Measurements from ENCODE around the gene FLAD1. TPM values are rescaled to one million over a fixed set of nuclear protein-coding genes. Genes with fewer than 3 reads are reported as not detected.

FLAD1 gene
- total RNA-seq: 10 to 100 TPM; 28.2 to 46.1 TPM

DNA sequence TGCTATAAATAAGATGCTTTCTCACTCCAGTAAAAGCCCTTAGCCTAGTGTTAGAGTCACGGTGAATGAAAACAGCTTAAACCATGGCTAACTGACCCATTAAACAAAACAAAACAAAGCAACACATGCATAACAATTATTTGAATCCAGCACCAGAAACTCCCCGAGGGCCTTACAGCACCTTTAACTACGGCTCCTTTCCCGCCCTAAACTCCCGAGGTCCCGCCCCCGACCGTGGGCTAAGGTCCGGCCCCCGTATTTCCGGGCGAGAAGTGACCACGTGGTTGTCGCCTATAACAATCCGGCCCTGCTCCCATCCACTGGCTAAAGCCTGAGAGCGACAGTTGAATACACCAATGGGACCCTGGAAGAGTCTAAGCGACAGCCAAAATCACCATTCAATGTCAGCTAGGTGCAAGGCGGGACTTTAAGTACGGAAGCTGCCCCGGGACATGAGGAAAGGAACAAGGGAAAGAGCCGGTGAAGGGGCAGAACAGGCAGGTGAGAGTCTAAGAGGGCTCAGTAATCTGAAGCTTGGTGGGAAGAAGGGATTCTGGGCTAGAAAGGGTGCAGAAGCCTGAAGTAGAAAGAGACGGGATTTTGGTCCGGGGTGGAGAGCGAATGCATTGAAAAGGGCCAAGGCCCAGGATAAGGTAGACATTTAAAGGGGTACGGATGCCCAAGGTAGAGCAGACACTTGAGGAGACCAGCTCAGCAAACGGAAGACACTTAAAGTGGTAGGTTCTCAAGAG is at the start of gene FLAD1:
Gene FLAD1 (plus strand): TSS at position 448 of the 752 bp plus-strand sequence. CDS start 351 bp downstream, outside the sequence.
- Histone ChIP-seq H3K4me1 (peaks cover 5% of the 10 kb centered on the region), H3K9me3 (no peaks in the 10 kb centered on the region), H3K27ac (peak within 1 kb of the TSS; percentile 53), H3K36me3 (no peaks in the 10 kb centered on the region), H3K4me3 (peak within 1 kb of the TSS; percentile 78), H3K27me3 (no peaks in the 10 kb centered on the region), H3K9ac (ENCODE audit: low read depth in 2 of 2, low read length in 2 of 2) (peak within 1 kb of the TSS; percentile 74 to 97)
- no peak for TF ChIP-seq CTCF (IDR thresholded peaks at IDR 0.05)
- peak; percentile 99 for DNase-seq
- intact Hi-C loops (cut with DNase I): no loop called here

DNA sequence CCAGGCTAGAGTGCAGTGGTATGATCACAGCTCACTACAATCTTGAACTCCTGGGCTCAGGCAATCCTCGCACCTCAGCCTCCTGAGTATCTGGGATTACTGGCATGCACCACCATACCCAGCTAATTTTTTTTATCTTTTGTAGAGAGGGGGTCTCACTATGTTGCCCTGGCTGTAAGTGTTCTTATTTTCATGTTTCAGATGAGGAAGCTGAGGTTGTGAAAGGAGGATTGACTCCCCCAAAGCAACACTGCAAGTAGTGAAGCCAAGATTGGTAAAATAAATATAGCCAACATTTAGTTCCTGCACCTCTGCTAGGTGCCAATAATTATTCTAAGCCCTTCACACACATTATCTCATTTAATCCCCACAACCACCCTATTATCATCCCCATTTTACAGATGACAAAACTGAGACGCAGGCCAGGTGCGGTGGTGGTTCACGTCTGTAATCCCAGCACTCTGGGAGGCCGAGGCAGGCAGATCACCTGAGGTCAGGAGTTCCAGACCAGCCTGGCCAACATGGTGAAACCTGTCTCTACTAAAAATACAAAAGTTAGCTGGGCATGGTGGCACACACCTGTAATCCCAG is 48.7 kb upstream of the FLAD1 start:
- intact Hi-C loops (cut with DNase I): no loop called here
- Histone ChIP-seq H3K4me3 (no peak overlapping the region), H3K27me3 (no peaks in the 10 kb centered on the region), H3K9ac (ENCODE audit: low read depth in 2 of 2, low read length in 2 of 2) (no peak overlapping the region), H3K4me1 (no peaks in the 10 kb centered on the region), H3K9me3 (no peaks in the 10 kb centered on the region), H3K27ac (no peak overlapping the region), H3K36me3 (no peaks in the 10 kb centered on the region)
- DNase-seq: no peak
- no peak for TF ChIP-seq CTCF (IDR thresholded peaks at IDR 0.05)

- intact Hi-C loops (cut with DNase I): no loop called here
These were observed 47.2 kb upstream of the FLAD1 start for GRCh38 chr1:154935749-154936554.

DNA sequence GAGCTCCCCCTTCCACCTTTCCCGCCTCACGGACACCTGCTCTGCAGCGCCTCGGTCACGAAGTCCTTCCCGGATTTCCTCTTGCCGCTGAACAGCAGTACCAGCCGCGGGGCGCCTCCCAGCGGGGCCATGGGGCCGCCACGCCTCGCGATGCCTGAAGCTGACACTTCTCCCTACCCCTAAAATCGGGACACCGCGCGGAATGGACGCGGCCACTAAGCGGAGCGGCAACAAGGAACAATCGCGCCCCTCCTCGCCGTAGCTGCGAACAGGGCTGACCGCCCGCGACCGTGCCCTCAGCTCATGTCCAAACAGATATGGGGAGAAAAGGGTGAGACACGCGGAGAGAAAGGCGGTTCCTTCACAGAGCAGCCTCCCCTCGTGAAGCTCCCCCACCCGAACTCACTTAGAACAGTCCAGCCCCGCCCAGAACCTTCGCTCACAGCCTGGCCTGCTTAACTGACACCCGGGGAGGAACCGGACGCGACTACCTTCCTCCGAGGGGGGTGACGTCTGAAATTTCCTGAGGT is 46.5 kb upstream of the FLAD1 start, which contains the start of gene PMVK:
Gene PMVK (minus strand): TSS at position 165 of the 530 bp plus-strand sequence. CDS start 34 bp downstream, at position 131.
- H3K27me3 ChIP-seq: no peaks in the 10 kb centered on the region
- H3K36me3 ChIP-seq: no peaks in the 10 kb centered on the region
- intact Hi-C loops (cut with DNase I): no loop called here
- peak within 1 kb of the TSS; percentile 61 for H3K4me3 ChIP-seq
- peak; percentile 98 for DNase-seq
- no peaks in the 10 kb centered on the region for H3K4me1 ChIP-seq
- H3K9ac ChIP-seq (ENCODE audit: low read depth in 2 of 2, low read length in 2 of 2): peak within 1 kb of the TSS; percentile 59 to 96
- H3K27ac ChIP-seq: peak within 1 kb of the TSS; percentile 96
- H3K9me3 ChIP-seq: no peaks in the 10 kb centered on the region
- no peak for TF ChIP-seq CTCF (IDR thresholded peaks at IDR 0.05)

More at GRCh38 chr1:154935749-154936554, 47.2 kb upstream of the FLAD1 start:
- H3K4me1 ChIP-seq: no peaks in the 10 kb centered on the region
- H3K27me3 ChIP-seq: no peaks in the 10 kb centered on the region
- H3K4me3 ChIP-seq: peak overlapping the region; percentile 61
- H3K9me3 ChIP-seq: no peaks in the 10 kb centered on the region
- H3K9ac ChIP-seq (ENCODE audit: low read depth in 2 of 2, low read length in 2 of 2): peak overlapping the region; percentile 59 to 96
- peak overlapping the region; percentile 96 for H3K27ac ChIP-seq
- H3K36me3 ChIP-seq: no peaks in the 10 kb centered on the region
- TF ChIP-seq CTCF (IDR thresholded peaks at IDR 0.05): no peak
- DNase-seq: no peak
